ENCODE data around the gene HSDL2.
"Not testable (repeated sequence)": the region's sequence is repeated elsewhere in the genome, so short reads cannot be mapped to it uniquely, and the experiment has no call there.

The HSDL2 gene

GRCh38 chr9:112380102-112380824 lies at the start of gene HSDL2:
Gene HSDL2, plus strand, starts transcription at chr9:112380108. Its CDS starts 56 bp downstream, at chr9:112380164.
- peak in 1 of 6 experiments; percentile 46 for DNase-seq

- DNase-seq: no peak
Observed at GRCh38 chr9:112331674-112331952, 48.3 kb upstream of the HSDL2 start.

- peak in 1 of 6 experiments; percentile 29 for DNase-seq
Observed at GRCh38 chr9:112332214-112332613, 47.7 kb upstream of the HSDL2 start.

- DNase-seq: no peak
Observed at GRCh38 chr9:112332674-112332976, 47.3 kb upstream of the HSDL2 start.

- peak; percentile 49 to 84 (median 73) for DNase-seq
Observed at GRCh38 chr9:112332977-112333638, 46.8 kb upstream of the HSDL2 start, which contains the start of gene PTBP3. Gene PTBP3, minus strand, starts transcription at chr9:112333619. Its CDS starts 35,754 bp downstream, at chr9:112297865.

- peak; percentile 85 to 92 (median 90) for DNase-seq
Observed at GRCh38 chr9:112333639-112334431, 46.1 kb upstream of the HSDL2 start.

- DNase-seq: peak; percentile 12 to 76 (median 58)
Observed at GRCh38 chr9:112334432-112334841, 45.5 kb upstream of the HSDL2 start.

GRCh38 chr9:112337547-112337946 lies 42.4 kb upstream of the HSDL2 start:
- no peak for DNase-seq

GRCh38 chr9:112338561-112338960 lies 41.3 kb upstream of the HSDL2 start:
- no peak for DNase-seq

GRCh38 chr9:112339886-112340285 lies 40.0 kb upstream of the HSDL2 start:
- DNase-seq: no peak

GRCh38 chr9:112341730-112342129 lies 38.2 kb upstream of the HSDL2 start:
- no peak for DNase-seq

- peak; percentile 25 to 75 (median 64) for DNase-seq
Observed at GRCh38 chr9:112348257-112349007, 31.5 kb upstream of the HSDL2 start.

GRCh38 chr9:112349008-112349333 lies 30.9 kb upstream of the HSDL2 start:
- no peak for DNase-seq

GRCh38 chr9:112351184-112351583 lies 28.7 kb upstream of the HSDL2 start:
- no peak for DNase-seq

- DNase-seq: no peak
Observed at GRCh38 chr9:112352209-112352608, 27.7 kb upstream of the HSDL2 start.

GRCh38 chr9:112354081-112354743 lies 25.7 kb upstream of the HSDL2 start:
- no peak for DNase-seq

- DNase-seq: peak in 3 of 6 experiments; percentile 8 to 36 (median 11)
Observed at GRCh38 chr9:112355427-112355897, 24.4 kb upstream of the HSDL2 start.

GRCh38 chr9:112360047-112360804 lies 19.7 kb upstream of the HSDL2 start:
- DNase-seq: no peak

- DNase-seq: peak in 2 of 6 experiments; percentile 38 to 59
Observed at GRCh38 chr9:112361601-112362000, 18.3 kb upstream of the HSDL2 start.

- DNase-seq: no peak
Observed at GRCh38 chr9:112364761-112365160, 15.1 kb upstream of the HSDL2 start.

GRCh38 chr9:112365257-112365656 lies 14.7 kb upstream of the HSDL2 start:
- DNase-seq: not testable (repeated sequence)

GRCh38 chr9:112366591-112366990 lies 13.3 kb upstream of the HSDL2 start:
- no peak for DNase-seq
